Putamen (tissue), 1 donor: ENCODE results near the gene SPTBN1.

Experiments
- DNase-seq: peaks from one replicate; pipeline ENCODE4 v3.0.0-alpha.2; 2016; ENCODE audit warnings: low spot score

SPTBN1 gene

DNA sequence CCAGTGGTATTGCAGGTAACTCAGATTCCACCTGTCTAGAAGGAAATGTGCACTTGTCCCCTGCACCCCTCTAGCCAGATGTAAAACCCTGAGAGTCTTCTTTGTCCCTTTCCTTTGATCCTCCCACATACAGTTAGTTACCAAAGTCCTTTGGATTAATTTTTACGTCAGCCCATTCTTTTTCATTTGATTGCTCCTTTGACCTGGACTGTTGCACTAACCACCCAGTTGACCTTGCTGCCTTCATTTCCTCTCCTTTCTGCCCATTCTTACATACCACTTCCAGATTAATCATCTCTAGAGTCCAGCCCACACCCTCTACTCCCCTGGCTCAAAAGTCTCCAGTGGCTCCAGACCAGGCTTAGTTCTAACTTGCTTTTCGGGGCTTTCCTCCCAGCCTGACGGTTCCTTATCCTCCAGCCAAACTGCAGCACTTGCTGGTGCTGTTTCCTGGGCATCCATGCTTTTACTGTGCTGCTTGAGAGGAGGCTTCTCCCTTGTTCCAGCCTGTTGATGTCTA lies 99.3 kb downstream of the SPTBN1 start:
- DNase-seq: no peak

DNA sequence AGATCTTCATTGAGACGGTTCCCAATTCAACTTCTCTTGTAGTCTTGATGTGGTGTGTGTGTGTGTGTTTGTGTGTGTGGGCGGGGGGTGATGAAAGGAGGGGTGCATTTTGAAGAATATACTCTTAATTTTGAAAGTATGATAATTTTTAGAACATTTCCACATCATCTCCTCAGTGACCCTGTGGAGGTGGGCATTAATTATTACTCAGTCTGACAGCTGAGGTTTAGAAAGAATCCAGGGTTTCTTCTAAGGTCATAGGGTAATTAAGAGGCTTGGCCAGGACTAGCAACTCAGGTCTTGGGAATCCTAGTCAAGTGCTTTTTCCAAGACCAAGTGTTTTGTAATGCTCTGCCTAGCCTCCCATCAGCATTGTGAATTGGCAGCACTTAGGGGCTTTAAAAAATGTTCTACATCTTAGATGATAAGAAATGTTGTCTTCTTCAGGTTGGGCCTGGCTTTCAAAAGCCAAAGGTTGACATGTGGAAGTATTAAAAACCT lies 100.5 kb downstream of the SPTBN1 start:
- DNase-seq: no peak

DNA sequence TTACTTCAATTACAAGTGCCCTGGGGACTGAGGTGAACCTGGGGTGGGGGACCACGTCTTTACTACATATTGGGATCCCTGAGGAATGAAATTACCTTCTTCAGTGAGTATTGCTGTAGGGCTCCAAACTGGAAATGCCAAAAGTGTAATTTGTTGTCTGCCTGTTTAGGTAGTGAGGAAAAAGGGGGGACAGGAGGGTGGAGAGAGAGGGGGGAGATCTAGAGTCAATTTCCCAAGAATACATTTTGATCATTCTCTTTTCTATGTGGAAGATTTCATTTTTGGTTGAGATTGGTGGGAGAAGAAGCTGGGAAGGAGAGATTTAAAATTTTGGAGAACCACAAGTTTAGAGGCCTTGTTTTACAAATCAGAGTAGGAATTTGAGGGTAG lies 101.1 kb downstream of the SPTBN1 start:
- no peak for DNase-seq

DNA sequence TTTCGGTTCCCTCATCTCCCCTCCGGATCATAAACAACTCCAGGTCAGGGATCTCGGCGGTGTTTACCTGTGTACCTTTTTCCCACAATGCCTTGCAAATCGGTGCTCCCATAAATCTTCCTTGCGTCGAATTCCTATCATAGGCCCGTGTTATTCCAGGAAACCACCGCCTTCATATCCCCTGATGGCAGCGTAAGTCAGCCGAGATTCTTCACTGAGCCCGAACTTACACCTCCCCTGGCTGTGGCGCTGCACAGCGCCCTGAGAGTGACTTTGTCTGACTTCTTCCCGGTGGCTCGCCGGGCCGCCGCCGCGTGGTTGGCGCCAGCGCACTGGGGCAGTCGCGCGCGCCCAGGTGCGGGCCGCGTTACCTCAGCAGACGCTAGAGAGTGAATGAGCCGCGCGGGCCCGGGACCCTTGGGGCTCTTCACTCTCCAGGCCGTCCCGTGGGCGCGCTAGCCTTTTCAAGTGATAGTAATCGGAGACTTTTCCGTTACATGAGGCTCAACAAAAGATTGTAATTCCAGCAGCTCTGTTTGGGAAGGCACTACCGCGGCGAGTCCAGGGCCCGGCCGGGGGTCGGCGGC lies 101.6 kb downstream of the SPTBN1 start:
- DNase-seq: no peak

DNA sequence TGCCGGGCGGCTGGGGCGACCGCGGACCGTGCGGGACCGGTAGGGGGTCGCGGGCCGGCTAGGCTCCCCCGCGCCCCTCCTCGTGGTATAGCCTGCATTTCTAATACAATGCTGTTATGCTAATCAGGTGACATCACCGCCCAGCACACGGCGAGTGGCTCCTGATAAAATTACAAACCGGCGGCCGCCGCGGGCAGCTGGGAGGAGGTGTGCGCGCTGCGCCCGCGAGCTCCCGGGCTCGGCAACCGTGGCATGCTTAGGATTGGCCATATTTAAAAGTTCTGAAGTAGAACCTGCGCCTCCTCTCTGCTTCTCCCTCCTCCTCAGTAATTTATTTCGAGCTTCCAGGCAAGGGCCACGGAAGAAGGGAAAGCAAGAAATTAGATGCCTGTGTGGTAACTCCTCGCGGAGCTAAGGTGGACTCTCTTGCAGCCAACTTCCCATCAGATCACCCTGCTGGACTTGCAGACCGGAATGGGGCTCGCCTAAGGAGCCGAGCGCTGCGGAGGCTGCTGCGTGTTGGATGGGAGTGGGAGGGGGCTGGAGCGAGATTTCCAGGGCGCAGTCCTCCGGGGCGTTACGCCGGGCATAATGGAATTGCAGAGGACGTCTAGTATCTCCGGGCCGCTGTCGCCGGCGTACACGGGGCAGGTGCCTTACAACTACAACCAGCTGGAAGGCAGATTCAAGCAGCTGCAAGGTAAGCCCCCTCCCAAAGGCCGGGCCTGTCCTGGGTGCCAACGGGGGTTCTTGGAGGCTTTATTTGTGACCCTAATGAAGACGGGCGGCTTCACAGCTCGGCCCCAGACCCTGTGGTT lies 102.3 kb downstream of the SPTBN1 start:
- no peak for DNase-seq

DNA sequence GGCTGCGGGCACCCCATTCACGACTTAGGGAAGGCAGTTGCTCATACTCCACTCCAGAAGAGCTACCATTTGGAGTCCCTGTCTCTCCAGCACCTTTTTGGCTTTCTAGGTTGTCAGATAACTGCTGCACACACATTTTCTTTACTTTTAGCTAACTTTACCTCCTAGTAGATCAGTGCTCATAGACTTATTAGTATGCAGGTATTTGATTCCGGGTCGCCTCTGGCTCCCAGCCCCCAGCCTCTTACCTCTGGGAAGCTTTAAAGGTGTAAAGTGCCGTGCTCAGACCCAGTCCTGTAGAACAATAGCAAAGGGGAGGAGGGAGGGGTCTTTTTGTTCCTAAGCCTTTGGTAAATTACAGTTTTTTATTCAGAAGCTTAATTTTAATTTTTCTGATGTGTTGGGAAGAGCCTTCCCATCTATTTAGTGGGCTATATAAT lies 102.9 kb downstream of the SPTBN1 start:
- DNase-seq: no peak

DNA sequence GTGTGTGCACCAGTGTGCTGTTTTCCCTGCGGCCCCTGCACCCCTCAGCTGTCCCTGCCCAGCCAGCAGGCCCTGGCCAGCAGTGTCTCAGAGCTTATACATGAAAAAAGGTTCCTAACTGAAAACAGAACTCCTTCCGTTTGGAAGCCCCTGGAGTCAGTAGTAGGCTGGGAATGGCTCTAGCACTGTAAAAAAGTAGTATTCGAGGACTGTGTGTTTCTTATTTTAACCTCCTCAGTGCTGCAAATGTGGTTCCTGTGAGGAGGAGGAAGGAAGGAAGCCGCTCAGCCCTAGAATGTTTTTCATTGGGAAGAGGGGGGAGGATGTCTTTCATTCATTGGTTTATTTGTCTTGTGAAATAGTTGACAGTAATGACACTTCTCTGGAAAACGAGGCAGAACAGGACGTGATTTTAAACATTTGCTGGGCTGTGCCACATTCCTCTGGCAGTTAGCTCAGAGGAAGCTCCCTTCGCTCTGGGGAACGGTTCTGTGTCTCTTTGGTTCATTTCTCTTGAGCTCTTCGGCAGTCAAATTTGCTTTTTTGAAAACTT lies 103.5 kb downstream of the SPTBN1 start:
- DNase-seq: peak; percentile 58

DNA sequence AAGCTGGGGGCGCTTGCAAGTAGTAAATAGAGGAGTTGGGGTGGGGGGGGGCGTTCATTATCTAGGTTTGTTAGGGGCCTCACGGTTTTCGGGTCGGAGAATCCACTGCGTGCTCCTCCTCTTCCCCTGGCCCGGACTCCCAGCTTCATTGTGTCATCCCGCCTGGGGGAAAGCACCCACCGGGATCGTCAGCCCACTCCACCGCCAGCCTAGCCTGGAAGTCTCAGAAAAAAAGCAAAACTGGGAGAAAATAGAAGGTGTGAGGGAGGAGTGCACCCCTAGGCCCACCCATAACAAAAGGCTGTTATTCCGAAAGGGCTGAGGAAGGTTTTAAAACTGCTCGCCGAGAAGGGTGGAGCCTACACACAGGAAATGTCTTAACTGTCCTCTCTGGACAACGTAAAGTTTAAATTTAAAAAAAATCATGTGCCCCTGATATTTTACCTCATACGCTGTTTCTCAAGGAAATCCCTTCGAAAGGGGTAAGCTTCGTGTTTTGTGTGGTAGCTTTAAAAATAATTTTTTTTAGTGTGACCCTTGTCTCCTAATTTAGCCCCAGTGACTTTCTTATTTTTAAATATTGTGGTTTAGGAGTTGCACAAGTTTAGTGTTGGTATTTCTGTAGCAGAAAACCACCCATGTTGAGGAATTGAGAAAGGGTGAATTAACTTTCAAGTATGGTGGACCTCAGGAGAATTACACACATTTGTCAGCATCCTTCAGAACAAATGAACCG lies 104.2 kb downstream of the SPTBN1 start:
- DNase-seq: no peak

DNA sequence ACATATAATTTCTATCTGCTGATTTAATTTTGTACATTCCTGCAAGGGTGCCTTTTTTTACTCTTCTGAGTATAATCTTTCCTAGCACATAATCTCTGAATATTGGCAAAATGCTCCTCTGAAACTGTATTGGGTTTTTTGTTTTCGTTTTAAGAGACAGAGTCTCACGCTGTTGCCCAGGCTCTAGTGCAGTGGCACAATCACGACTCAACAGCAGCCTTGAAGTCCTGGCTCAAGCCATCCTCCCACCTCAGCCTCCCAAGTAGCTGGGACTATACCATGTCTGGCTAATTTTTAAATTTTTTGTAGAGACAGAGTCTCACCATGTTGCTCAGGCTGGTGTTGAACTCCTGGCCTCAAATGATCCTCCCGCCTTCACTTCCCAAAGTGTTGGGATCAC lies 104.9 kb downstream of the SPTBN1 start:
- DNase-seq: no peak

DNA sequence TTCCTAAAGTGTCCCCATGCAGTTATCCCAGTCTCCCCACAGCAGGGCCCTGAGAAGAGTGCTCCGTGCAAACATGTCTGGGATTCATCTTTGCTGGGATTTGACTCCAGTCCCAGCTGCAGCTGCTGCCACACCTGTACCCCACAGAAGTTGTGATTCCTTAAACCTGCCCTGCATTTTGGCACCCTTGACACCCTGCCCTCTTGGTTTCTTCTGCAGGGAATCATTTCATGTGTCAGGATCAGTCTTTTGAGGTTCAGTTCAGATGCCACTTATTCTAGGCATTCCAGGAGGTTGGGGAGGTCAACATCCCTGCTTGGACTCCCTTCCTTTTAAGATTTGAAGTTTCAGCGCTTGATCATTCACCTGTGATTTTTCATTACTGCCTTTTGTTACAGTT lies 108.3 kb downstream of the SPTBN1 start:
- no peak for DNase-seq

DNA sequence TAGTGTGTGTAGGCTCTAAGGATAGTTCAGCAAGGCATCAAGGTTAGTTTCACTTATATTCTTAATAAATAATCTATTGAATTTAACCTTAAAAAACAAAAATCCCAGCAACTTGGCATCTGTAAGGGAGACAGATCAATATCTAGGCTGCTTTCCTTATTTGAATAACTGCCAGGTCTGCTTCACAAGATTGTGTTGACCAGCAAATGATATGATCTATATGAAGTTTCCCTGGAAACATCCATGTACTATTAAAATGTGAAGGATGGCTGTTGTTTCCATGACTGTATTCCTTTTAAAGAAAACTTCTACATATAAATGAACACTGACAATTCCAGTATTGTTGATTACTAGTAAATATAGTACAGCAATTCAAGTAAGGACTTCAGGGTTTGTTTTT lies 109.4 kb downstream of the SPTBN1 start:
- DNase-seq: no peak

DNA sequence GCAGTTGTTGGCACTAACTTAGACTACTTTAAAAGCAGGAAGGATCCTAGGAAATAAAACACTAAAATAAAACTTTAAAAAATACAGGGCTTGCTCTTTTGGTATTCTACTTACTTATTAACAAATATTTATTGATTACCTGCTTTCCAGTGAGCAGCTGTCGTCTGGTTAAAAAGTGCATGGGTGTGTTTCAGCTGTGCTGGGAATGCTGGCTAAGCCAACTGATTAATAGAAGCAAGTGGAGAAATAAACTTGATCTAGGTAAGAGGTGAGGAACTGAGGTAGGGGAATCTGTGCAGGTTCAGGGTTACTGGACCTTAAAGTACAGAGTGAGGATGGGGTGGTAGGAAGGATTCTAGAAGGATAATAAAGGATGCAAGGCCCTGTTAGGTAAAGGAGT lies 110.8 kb downstream of the SPTBN1 start:
- no peak for DNase-seq

DNA sequence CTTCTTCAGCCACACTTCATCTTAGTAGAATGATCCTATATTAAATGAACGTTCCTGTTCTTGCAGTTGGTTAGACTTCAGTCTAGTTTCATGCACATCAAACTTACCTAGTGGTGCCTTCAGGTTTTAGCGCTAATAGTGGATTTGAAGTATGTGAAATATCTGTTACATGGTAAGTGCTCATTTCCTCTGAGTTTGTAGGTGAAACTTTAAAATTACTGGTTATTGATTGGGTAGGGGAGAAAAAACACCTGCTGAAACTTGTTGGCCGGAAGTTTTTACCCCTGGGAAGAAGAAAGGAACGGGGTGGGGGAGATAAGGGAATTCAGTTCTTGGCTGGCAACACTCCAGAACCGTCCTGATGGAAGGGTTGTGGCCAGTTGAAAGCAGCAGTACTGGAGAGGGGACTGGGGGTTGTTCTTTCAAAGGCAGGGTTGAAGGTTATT lies 112.8 kb downstream of the SPTBN1 start:
- DNase-seq: no peak

DNA sequence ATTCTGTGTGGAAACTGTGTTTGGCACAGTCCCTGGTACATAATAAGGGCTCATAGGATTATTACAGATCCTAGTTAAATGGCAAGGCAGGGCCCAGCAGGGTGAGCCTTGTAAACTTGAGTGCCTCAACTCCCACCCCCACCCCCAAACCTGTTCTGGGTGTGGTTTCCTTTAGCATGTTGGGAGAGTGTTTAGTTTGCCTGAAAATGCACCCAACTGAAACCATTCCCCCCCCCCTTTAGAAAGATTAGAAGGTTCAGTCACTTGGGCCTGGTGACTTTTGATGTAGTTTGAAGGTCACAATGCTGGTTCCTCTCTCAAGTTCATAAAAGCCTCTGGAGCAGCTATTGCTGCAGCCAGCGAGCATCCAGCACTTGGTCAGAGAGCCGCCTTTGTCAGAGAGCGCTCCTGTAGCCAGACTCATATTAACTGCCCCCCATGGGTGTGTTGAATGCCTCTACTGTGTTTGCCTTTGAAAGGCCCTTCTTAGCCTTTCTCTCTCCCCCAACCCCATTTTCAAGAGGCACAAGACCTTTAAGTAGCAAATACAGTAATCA lies 113.7 kb downstream of the SPTBN1 start:
- DNase-seq: no peak

DNA sequence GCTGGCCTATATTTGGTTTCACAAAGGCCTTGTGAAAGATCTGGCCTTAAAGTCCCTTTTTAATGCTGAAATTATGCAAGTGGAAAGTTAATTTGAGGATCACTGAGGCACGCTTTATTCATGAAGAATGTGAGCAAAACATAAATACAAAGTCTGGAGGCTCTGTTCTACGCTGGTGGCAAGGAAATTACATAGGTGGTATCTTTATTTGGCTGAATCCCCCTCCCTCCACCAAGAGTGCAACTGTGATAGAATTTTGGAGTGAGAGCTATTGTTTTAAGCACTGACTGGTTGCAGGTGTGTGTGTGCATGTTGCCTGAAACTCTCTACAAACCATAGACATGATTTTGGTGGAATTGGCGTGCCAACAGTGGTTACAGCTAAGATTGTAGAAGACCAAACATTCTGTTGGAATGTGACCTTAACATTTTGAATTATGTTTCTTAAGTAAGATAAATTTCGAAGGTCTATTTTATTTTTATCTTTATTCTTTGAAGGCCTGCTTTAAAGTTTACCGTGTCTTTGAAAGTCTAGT lies 114.3 kb downstream of the SPTBN1 start:
- no peak for DNase-seq

DNA sequence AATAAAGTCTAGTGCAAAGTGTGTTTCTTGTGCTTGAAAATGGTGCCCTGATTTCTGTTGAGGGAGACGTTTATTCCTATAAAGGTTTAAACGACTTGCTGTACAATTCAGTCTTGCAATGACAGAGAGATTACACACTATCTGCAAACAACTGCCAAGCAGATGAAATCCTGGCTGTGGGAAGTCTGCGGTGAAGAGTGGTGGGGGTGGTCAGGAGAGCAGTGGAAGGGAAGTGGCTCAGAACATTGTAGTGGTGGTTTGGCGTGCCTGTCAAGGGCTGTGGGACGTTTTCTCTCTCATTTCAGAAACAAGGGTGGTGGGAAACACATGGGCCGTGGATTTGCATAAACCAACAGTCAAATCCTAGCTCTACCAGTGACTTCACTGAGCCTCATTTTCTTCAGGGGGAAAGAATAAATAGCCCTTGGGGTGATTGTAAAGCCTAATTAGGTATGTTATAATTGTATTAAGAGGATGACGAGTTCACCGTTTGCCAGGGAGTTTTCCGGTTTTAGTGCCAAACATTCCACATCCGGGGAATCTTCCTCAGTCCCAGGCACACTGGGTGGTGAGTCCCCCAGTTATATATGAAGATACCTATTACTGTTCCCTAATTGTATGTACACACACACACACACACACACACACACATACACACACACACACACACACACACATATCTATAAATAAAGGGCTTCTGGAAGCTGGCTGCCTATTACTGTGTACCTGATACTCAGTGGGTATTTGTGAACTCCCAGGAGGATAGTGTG lies 115.0 kb downstream of the SPTBN1 start:
- no peak for DNase-seq

DNA sequence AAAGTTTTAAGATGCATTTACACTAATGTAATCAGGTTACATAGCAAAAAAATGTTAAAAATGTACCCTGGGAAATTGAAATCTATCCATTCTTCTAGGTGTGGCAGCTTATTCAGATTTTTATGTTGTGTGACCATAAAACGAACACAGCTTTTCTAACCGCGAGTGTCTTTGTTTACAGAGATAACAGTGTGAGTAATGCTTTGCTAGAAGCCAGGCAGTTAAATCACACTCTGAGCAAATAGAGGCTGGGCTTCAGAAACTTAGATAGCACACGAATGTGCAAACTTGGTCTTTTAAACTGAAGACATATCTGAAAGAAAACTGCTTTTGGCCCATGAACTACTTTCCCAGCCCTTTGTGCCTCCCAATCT lies 116.1 kb downstream of the SPTBN1 start:
- no peak for DNase-seq

DNA sequence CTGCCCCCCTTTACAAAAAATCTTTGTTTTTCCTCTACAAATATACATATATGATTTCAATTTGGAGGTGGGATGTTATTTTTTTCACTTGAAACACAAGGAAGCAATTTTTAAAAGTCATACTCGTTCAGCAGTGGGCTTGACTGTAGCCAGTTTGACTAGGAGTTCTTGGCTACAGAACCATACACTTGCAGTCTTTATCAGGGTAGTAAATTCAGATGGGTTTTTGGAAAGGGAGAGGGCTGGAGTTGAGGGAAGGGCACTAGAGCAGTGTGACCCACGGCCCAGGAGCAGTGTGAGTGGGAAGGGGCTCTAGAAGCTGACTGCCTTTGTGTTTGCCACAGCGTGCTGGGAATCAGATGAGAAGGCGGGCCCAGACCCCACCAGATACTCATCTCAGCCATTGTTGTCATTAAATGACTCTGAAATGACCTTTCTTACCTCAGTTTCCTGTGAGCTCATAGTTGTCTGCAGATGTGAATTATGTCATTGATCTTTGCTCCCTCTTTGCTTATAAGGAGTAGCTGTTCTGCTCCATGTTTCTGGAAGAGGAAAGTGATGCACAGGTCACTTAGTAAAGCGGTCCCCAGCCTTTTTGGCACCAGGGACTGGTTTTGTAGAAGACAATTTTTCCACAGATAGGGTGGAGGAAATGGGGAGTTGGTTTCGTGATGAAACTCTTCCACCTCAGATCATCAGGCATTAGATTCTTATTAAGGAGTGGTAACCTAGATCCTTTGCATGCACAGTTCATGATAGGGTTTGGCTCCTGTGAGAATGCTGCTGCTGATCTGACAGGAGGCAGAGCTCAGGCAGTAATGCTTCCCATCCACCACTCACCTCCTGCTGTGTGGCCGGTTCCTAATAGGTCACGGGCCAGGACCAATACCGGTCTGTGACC lies 116.8 kb downstream of the SPTBN1 start:
- DNase-seq: no peak

DNA sequence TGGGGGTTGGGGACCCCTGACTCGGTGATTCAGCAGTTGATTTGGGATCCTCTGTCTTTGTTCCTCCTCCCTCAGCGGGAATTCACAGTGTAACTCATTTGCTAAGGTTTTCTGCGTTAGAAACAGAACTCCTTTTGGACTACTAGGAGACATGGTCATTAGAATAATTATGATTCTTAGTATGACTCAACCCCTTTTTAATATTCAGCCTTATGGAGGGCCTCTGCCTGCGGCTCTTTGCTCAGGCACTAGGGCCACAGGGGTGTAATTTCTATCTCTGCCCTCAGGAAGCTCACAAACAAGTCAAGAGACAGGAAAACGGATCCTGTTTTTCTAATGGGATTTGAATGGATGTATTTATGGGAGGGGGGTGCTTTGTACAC lies 117.4 kb downstream of the SPTBN1 start:
- DNase-seq: no peak
